ENCODE measurements around the gene CTDSP1. TPM values are rescaled to one million over a fixed set of nuclear protein-coding genes. Genes with fewer than 3 reads are reported as not detected.
A peak's percentile ranks its signal among the peaks of the same experiment; 100 is the strongest.

The CTDSP1 gene
- total RNA-seq, 1 donor from 2014 or later = 43.7 TPM

DNA sequence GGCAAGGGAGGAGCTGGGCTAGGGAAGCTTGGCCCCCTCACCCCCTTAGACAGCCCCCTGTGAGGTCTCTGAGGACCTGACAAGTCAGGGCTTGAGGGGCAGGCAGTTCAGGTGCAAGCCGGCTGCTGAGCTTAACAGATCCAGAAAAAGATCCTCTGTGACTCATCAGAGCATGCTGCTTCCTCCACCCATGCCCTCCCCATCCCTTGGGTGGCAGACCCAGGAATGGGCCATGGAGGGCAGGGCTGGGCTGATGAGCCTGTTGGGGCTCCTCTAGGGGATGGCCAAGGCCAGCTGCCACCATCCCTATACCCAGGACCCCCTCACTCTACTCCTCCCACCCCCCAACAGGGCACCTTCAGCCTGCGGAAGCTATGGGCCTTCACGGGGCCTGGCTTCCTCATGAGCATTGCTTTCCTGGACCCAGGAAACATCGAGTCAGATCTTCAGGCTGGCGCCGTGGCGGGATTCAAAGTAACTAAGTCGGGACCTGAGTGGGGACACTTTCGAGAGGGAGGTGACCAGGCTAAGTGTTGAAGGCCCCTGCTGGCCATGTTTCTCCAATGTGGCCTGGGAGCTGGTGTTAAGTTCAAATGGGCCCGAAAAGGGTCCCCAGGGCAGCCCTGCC lies 15.7 kb upstream of the CTDSP1 start:
- DNase-seq = no peak

DNA sequence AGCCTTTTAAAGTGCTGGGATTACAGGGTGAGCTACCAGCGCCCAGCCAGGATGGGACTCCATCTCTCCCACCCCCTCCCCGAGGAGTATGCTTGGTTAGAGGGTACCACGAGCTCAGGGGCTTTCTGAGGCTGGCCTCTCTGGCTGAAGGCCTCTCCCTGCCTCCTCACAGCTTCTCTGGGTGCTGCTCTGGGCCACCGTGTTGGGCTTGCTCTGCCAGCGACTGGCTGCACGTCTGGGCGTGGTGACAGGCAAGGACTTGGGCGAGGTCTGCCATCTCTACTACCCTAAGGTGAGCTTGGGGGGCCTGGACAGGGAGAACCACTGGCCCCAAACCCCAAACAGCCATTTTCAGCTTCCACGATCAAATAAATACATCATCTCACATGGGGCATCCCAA lies 14.7 kb upstream of the CTDSP1 start:
- DNase-seq = no peak

DNA sequence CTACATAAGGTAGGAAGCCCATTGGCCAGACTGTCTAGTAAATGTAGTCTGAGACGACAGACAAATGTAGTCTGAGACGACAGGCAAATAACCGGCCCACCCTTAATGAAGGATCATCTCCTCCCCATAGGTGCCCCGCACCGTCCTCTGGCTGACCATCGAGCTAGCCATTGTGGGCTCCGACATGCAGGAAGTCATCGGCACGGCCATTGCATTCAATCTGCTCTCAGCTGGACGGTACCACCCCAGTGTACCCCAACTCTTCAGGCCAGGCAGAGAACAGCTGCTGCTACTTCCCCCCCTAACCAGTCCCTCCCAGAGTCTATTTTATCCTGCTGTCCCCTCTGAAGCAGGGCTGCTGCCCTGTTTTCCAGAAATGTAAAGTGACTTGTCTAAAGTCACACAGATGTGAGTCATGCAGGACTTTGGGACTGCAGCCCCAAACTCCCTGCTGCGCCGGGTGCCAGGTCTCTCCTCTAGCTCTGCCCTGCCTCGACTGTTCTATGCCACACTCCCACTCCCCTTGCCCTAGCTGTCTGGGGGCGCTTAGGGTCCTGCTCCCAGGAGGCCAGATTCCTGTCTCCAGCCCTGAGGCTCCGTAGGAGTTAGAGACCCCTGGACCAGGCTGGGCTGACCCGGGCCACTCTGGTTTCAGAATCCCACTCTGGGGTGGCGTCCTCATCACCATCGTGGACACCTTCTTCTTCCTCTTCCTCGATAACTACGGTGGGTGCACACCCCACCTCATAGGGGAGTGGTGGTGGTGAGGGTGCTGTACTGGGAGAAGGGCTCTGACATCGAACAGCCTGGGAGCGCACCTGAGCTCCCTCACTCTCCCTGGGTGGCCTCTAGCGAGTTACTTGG lies 12.9 kb upstream of the CTDSP1 start:
- no peak for DNase-seq

DNA sequence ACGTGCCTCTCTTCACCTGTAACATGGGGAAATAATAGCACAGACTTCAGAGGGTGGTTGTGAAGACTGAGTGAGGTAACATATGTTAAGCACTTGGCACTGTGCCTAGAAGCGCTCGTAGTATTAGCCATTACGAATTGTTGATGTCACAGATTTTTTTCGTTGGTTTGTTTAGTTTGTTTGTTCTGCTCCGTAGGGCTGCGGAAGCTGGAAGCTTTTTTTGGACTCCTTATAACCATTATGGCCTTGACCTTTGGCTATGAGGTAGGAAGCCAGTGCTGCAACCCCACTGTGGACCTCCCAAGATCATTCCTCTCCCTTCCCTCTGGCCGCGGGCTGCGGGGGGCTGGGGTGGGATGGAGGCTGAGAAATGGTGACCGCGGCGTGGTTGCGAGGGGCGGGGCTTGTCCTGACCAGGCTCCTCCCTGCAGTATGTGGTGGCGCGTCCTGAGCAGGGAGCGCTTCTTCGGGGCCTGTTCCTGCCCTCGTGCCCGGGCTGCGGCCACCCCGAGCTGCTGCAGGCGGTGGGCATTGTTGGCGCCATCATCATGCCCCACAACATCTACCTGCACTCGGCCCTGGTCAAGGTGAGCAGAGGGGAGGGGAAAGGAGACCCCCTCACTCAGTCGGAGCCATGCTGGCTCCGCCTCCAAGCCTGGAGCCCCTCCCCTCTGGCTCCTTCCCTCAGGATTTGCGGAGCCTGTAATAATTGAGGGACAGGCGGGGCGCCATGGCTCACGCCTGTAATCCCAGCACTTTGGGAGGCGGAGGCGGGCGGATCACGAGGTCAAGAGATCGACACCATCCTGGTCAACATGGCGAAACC lies 12.1 kb upstream of the CTDSP1 start:
- DNase-seq = peak; percentile 68

DNA sequence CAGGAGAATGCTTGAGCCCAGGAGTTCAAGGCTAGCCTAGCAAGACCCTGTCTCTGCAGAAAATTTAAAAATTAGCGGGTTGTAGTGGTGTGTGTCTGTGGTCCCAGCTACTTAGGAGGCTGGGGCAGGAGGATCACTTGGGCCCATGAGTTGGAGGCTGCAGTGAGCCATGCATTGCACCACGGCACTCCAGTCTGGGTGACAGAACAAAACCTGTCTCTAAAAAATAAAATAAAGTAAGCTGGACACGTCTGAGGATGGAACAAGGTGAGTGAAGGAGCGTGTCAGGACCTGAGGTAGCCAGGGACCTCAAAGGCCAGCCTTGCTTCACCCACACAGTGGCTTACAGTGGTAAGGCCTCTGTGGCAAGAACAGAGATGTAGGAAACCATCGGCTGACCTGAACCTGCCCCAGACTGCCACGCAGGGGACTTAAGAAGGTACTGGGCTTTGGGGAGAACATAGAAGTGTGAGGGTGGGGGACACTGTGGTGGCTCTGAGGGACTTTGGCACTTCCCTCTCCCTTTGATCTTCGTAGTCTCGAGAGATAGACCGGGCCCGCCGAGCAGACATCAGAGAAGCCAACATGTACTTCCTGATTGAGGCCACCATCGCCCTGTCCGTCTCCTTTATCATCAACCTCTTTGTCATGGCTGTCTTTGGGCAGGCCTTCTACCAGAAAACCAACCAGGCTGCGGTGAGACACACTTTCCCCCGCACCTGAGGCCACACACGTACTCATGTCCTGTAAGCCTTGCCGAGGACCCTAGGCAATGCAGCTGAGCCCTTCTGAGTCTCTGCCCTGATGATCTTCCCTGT lies 10.1 kb upstream of the CTDSP1 start:
- no peak for DNase-seq

DNA sequence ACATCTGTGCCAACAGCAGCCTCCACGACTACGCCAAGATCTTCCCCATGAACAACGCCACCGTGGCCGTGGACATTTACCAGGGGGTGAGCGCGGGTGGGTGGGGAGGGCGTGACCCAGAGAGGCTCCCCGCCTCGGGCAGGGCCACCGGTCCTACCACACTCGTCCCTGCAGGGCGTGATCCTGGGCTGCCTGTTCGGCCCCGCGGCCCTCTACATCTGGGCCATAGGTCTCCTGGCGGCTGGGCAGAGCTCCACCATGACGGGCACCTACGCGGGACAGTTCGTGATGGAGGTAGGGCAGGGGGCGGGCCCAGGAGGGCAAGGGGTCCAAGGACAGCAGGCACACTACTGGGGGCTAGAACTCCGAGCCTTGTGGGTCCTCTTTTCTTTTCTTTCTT lies 8.5 kb upstream of the CTDSP1 start:
- no peak for DNase-seq

DNA sequence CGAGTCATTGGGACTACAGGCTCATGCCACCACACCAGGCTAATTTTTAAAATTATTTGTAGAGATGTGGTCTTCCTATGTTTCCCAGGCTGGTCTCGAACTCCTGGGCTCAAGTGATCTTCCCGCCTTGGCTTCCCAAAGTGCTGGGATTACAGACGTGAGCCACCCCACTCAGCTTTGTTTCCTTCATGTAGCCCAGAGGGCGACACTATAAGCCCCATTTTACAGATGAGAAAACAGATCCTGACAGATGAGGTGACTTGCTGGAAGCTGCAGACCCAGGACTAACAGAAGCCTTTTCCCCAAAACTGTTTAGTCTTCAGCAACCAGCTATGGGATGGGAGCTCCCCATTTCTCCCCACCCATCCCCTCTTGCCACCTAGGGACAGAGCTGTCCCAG lies 7.2 kb upstream of the CTDSP1 start:
- DNase-seq = no peak

DNA sequence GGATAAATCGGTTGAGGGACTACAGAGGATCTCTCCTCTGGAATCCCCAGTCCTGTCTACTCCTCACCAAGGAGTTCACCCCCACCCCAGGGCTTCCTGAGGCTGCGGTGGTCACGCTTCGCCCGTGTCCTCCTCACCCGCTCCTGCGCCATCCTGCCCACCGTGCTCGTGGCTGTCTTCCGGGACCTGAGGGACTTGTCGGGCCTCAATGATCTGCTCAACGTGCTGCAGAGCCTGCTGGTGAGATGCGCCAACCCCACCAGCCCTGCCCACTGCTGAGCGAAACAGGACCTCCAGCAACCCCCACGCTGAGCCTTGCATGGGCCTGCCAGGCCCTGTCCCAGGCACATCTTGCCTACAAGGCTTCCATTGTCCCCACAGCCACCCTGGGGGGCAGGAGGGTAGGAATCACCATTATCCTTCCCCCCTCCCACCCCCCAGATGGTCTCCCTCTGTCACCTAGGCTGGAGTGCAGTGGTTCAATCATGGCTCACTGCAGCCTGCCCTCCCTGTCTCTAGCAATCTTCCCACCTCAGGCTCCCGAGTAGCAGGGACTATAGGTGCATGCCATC lies 6.7 kb upstream of the CTDSP1 start:
- no peak for DNase-seq

DNA sequence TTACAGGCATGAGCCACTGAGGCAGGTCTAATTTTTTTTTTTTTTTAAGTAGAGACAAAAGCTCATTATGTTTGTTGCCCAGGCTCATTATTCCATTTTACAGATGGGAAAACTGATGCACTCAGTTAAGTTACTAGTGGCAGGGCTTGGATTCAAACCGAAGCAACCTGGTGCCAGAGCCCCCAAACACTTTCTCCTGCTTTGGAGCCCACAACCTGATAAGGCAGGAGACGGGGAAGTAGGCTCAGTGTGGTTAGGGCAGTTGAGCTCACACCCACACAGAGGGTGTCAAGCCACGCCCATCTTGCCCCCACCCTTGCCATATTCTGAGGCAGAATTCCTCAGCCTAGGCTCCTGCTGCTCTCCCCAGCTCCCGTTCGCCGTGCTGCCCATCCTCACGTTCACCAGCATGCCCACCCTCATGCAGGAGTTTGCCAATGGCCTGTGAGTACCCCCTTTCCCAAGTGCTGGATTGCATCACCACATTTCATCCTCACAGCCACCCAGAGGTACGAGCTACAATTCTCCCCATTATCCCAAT lies 5.8 kb upstream of the CTDSP1 start:
- no peak for DNase-seq

DNA sequence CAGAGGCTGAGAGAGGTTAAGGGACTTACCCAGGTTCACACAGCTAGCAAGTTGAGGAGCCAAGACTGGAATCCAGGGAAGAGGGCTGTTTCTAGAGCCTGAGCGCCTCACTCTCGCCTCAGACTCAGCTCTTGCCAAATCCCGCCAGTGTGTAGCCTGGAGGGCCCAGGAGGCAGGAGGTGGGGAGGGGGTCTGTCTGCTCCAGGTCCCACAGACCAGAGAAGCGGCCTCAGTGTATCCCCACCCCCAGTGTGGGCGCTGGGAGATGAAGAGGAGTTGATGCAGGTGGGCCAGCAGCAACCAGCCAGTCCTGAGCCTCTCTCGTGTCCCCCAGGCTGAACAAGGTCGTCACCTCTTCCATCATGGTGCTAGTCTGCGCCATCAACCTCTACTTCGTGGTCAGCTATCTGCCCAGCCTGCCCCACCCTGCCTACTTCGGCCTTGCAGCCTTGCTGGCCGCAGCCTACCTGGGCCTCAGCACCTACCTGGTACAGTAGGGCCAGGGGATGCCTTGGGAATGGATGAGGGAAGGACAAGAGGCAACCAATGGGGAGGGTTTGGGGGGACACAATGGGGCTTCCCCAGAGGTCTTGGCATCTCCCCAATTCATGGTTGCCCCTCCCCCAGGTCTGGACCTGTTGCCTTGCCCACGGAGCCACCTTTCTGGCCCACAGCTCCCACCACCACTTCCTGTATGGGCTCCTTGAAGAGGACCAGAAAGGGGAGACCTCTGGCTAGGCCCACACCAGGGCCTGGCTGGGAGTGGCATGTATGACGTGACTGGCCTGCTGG lies 5.2 kb upstream of the CTDSP1 start:
- DNase-seq = no peak

DNA sequence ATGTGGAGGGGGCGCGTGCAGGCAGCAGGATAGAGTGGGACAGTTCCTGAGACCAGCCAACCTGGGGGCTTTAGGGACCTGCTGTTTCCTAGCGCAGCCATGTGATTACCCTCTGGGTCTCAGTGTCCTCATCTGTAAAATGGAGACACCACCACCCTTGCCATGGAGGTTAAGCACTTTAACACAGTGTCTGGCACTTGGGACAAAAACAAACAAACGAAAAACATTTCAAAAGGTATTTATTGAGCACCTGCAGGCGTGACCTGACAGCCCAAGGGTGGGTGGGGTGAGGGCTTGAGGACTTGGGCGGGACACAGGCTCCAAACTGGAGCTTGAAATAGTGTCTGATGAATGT lies 4.6 kb upstream of the CTDSP1 start:
- DNase-seq = no peak

DNA sequence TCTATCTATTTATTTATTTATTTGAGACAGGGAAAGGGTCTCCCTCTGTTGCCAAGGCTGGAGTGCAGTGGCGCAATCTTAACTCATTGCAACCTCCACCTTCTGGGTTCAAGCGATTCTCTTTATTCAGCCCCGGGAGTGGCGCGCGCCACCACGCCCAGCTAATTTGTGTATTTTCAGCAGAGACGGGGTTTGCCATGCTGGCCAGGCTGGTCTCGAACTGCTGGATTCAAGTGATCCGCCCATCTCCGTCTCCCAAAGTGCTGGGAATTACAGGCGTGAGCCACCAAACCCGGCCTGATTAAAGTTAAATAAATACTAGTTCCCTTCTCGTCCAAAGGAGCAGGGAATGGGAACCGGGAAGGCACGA lies 4.2 kb upstream of the CTDSP1 start:
- no peak for DNase-seq

DNA sequence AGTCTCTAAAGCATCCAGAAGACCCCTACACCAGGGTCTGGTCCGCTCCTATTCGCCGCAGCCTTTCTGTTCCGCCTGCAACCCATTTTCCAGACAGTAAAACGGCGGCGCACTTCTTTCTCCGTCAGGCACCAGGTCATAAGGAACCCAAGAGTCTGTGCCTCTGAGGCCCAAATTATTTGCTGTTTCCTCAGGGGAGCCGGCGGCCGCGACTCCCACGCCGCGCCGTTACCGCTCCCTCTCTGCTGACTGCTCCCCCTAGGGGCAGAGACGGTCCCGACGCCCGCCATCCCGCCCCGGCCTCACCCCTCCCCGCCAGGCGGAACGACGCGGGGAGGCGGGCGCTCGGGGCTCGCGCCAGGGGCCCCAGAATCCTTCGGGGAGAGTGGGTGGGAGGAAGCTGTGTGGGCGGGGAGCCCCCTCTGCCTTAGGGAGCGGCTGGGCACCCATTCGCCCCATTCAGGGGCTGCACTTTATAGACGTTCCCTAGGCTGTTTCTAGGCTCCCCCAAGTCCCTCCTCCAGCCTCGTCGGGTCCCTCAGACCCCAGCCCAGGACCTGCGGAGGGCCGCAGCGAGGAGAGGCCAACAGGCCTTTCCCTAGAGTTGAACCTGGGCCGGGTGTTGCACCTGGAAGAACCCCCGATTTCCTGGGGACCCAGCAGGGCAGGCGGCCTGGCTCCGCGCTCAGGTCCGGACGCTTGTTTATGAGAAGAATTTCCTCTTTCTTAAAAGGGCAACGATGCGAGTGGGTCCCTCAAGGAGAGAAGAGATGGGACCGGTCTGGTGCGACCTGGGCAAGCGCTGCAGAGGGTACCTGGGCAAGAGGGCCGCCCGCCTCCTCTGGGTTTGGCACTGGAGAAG lies 3.6 kb upstream of the CTDSP1 start:
- peak; percentile 97 for DNase-seq

DNA sequence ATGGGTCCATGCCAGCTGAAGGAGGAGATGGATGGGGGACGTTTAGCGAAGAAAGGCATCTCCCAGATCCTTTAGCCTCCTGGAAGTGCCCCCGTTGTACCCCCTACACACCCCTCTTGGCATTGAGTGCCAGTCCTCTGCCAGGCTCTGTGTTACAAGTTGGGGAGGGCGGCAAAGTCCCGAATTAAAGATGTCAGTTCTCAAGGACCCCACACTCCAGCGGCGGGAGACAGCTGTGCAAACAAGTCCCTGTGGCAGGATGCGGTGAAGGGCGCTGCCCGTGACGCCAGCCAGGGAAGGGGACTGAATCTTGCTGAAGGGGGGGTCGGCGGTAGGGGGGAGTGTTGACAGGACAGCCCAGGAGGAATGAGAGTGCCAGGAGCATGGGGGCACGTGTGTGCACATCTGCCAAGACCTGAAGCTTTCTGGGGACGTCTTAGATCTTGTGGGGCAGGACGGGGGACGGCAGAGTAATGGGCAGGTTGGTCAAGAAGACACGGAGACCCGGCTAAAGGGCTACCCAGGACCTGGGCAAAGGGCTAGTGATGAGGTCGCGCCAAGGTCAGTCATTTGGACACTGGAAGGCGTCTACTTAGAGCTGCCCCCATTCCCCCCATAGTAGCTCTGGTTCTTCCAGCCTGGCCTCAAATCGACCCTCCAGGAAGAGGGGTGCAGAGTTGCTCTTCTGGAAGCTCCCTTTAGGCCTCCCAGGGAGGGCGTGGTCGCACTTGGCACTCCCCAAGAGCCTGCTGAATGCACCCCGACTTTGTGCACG lies 2.8 kb upstream of the CTDSP1 start:
- peak; percentile 68 for DNase-seq

DNA sequence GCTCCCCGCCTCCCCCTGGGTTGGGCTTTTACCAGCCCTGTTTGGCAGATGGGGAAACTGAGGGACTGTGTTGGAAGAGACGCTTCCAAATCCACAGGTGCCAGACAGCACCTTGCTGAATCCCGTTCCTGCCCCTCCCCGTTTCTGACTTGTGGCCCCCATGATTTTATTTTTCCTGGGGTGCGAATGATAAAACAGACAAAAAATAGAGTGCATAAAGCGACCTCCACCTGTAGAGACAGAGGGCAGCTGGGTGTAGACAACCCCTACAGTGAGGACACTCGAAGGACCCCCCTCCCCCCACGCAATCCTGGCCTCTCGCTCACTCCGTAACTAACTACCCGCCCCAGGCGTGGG lies 2.2 kb upstream of the CTDSP1 start:
- DNase-seq = no peak

DNA sequence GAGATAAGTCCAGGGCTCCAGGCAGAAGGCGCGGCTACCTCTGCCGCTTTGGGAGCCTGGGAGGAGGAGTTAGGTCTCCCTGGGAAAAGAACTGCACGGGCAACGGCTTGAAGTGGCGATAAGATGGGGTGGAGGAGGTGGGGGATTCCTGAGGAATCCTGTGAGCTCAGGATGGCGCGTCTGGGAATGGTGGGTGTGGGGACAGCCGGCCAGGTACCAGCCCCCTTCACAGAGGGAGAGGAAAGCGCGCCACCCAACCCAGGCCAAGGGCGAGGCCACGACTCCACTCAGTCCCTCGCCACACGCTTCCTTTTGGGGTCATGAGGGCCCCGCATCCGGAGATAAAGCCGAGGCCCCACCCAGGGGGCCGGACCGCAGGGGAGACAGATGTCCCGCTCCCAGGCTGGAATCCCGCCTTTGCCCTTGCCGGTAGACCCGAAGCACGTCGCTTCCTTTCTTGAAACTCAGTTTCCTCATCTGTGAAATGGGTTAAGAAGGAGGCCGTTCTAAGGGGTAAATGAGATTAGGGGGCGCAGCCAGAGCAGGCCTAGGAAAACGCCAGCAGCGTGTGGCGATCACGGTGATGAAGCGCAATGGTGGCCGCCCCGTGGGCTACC lies 1.7 kb upstream of the CTDSP1 start:
- peak; percentile 65 for DNase-seq

DNA sequence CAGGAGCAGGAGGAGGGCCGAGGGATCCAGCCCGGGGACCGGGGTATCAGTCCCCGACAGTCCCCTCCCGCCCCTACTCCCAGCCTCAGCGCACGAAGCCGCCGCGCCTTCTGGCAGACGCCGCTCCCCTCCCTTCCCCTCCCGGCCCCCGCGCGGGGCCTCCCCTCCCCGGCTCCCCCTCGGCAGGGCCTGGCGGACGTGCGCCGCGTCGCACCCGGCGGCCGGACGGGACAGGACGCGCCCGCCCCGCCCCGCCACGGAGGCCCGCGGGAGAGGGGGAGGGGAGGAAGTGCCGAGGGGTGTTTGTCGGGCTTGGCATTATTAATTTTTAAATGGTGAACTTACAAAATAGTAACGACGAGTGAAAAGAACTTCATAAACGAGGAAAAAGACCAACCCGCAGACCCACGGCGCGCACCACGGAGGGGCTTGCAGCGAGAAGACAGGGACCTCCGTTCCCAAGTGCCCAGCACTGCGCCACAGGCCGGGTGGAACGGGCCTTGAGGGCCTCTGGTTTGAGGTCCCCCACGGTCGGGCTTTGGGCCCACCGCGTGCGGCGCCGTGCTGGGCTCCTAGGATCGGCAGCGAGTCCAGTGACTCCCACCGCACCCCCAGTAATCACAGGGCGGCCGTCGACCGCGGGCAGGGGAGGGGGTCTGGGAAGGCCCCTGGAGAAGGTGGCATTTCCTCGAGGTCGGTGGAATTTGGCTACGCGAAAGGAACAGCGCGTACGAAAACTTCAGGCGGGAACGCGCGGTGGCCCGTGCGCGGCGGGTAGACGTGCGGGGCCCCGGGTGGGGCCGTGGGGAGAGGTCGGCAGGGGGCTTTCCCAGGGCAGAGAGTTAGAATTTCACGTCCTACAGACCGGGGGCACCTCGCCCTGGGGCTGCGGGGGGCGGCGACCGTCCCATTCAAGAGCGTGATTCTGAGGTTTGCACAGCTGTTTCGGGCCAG lies 954 bp upstream of the CTDSP1 start:
- peak; percentile 65 for DNase-seq

Data from skin of body (tissue), 2 donors.